Peyer's patch (tissue), 4 donors: ENCODE results near the gene VCX. TPM values are rescaled to one million over a fixed set of nuclear protein-coding genes. Genes with fewer than 3 reads are reported as not detected.
A peak's percentile ranks its signal among the peaks of the same experiment; 100 is the strongest.
"Not testable (repeated sequence)": the region's sequence is repeated elsewhere in the genome, so short reads cannot be mapped to it uniquely, and the experiment has no call there.

ENCODE experiments used
- DNase-seq, 3 donors: peaks; one replicate each; pipeline ENCODE4 v3.0.0-alpha.2; 2017 to 2019
- H3K27ac ChIP-seq, 4 donors: fragments of 200-600 bp; sonication (generic); one replicate each; pipeline ENCODE4 v1.5.1; 2016 to 2019
- H3K27me3 ChIP-seq, 2 donors: fragments of 200-600 bp; sonication (generic); one replicate each; pipeline ENCODE4 v1.5.1; 2019
- H3K36me3 ChIP-seq, 3 donors: fragments of 200-600 bp; sonication (generic); one replicate each; pipeline ENCODE4 v1.5.1; 2016 to 2019
- H3K4me1 ChIP-seq, 4 donors: fragments of 200-600 bp; sonication (generic); one replicate each; pipeline ENCODE4 v1.5.1; 2016 to 2019
- H3K4me3 ChIP-seq, 4 donors: fragments of 200-600 bp; sonication (generic); 1 replicate in 3 of 4; 2 replicates in 1 of 4; pipeline ENCODE4 v1.5.1; 2016 to 2019; ENCODE audit warnings: mild to moderate bottlenecking in 1 of 4
- H3K9me3 ChIP-seq, 4 donors: fragments of 200-600 bp; sonication (generic); one replicate each; pipeline ENCODE4 v1.5.1; 2016 to 2019; ENCODE audit warnings: mild to moderate bottlenecking in 1 of 4
- CTCF ChIP-seq, 6 experiments: fragments of 450-650 bp in 4 of 6; fragments of 200-600 bp in 2 of 6; sonication (generic) in 1 of 6; IDR thresholded peaks; one replicate each; pipeline ENCODE4 v1.5.1; 2017 to 2019; ENCODE audit warnings: antibody characterized with exemption in 6 of 6, mild to moderate bottlenecking in 3 of 6, moderate library complexity in 1 of 6
- POLR2A ChIP-seq, 2 donors: fragments of 450-650 bp; IDR thresholded peaks; one replicate each; pipeline ENCODE4 v1.5.1; 2017; ENCODE audit warnings: antibody characterized with exemption in 2 of 2, mild to moderate bottlenecking in 2 of 2, moderate library complexity in 2 of 2
- total RNA-seq, 4 donors: library from RNA; depleted of rRNA; stranded (reverse); fragments of >200 nt; gene quantifications; one replicate each; pipeline ENCODE4 v1.1.0, GENCODE V29; 2016

Gene VCX
- not detected for total RNA-seq

GRCh38 chrX:7842871-7843270 lies at the start of gene VCX:
TSS of gene VCX (plus strand) at chrX:7843171. CDS start at chrX:7843204, 33 bp downstream.
- H3K27me3 ChIP-seq, H3K36me3 ChIP-seq, H3K9me3 ChIP-seq, DNase-seq, H3K27ac ChIP-seq, H3K4me1 ChIP-seq, H3K4me3 ChIP-seq: not testable (repeated sequence)

- no peaks in the 10 kb centered on the region for H3K27me3 ChIP-seq
Observed at GRCh38 chrX:7798327-7798726, 44.6 kb upstream of the VCX start.

GRCh38 chrX:7801711-7802110 lies 41.3 kb upstream of the VCX start:
- DNase-seq, result no peak
- no peaks in the 10 kb centered on the region for H3K27me3 ChIP-seq
- TF ChIP-seq POLR2A (IDR thresholded peaks at IDR 0.05), result no peak
- TF ChIP-seq CTCF (IDR thresholded peaks at IDR 0.05), result no peak
- no peak overlapping the region for H3K4me3 ChIP-seq
- no peaks in the 10 kb centered on the region for H3K4me1 ChIP-seq
- H3K27ac ChIP-seq, result no peak overlapping the region
- H3K9me3 ChIP-seq, result no peaks in the 10 kb centered on the region
- no peaks in the 10 kb centered on the region for H3K36me3 ChIP-seq

More at GRCh38 chrX:7798327-7798726, 44.6 kb upstream of the VCX start:
- TF ChIP-seq POLR2A (IDR thresholded peaks at IDR 0.05) (no peak), CTCF (IDR thresholded peaks at IDR 0.05) (no peak)
- no peak overlapping the region for H3K27ac ChIP-seq
- no peak for DNase-seq
- no peaks in the 10 kb centered on the region for H3K9me3 ChIP-seq
- H3K4me3 ChIP-seq, result no peak overlapping the region
- no peaks in the 10 kb centered on the region for H3K36me3 ChIP-seq
- no peaks in the 10 kb centered on the region for H3K4me1 ChIP-seq

GRCh38 chrX:7815166-7815805 lies 27.7 kb upstream of the VCX start:
- no peaks in the 10 kb centered on the region for H3K4me1 ChIP-seq
- no peaks in the 10 kb centered on the region for H3K36me3 ChIP-seq
- H3K27ac ChIP-seq, result no peak overlapping the region
- H3K9me3 ChIP-seq, result no peaks in the 10 kb centered on the region
- TF ChIP-seq CTCF (IDR thresholded peaks at IDR 0.05) (no peak), POLR2A (IDR thresholded peaks at IDR 0.05) (no peak)
- H3K27me3 ChIP-seq, result no peaks in the 10 kb centered on the region
- H3K4me3 ChIP-seq, result no peak overlapping the region
- no peak for DNase-seq

GRCh38 chrX:7828594-7828993 lies 14.4 kb upstream of the VCX start:
- Histone ChIP-seq H3K27ac (no peak overlapping the region), H3K36me3 (no peaks in the 10 kb centered on the region), H3K9me3 (no peaks in the 10 kb centered on the region), H3K4me3 (no peak overlapping the region), H3K4me1 (no peaks in the 10 kb centered on the region), H3K27me3 (no peaks in the 10 kb centered on the region)
- no peak for DNase-seq
- no peak for TF ChIP-seq POLR2A (IDR thresholded peaks at IDR 0.05)
- peak in 3 of 6 experiments; percentile 30 to 52 (median 40) for TF ChIP-seq CTCF (IDR thresholded peaks at IDR 0.05)

GRCh38 chrX:7841084-7841805 lies 1.7 kb upstream of the VCX start:
- no peak overlapping the region for H3K4me3 ChIP-seq
- no peaks in the 10 kb centered on the region for H3K9me3 ChIP-seq
- TF ChIP-seq POLR2A (IDR thresholded peaks at IDR 0.05), result no peak
- TF ChIP-seq CTCF (IDR thresholded peaks at IDR 0.05), result no peak

More at GRCh38 chrX:7841084-7841805, 1.7 kb upstream of the VCX start:
- Histone ChIP-seq H3K27me3 (no peaks in the 10 kb centered on the region), H3K27ac (no peak overlapping the region), H3K36me3 (no peaks in the 10 kb centered on the region), H3K4me1 (no peaks in the 10 kb centered on the region)
- no peak for DNase-seq
